ENCODE results near the gene ASGR1. TPM values are rescaled to one million over a fixed set of nuclear protein-coding genes. Genes with fewer than 3 reads are reported as not detected.

The ASGR1 gene
- polyA plus RNA-seq, 3 donors = 82.0 to 126 (median 114) TPM

DNA sequence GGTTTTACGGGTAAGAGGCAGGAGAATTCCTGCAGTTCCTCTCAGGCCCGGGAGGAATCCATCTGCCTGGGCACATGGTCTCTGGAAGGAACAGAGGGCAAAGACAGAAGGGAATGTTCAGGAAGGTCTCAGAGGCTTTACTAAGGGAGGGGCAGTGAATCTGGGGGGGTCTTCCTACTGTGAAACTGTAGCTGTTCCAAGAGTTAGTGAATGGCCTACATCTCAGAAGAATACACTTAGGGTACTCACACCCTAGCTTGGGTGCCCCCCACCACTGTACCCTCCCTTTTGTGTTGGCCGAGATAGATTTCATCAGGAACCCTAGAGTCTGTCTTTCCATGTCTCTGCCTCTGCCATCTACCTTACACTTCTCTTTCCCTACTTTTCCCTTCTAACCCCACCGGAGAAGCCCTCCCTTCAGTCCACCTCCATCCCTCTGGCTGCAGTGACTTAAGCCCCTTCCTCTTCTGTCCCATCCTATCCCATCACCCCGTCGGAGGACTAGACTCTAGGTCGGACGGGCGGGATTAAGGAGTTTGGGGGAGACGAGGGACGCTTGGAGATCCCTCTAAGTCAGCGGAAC lies 40.1 kb upstream of the ASGR1 start:
- H3K79me2 ChIP-seq (ENCODE audit: insufficient read depth, low read length) = peaks cover 48% of the 10 kb centered on the region
- intact Hi-C loops (cut with micrococcal nuclease) = loop anchor here in 1 of 2 donors (5.0 to 10.0 kb wide), 2 partner anchors 33 to 185 kb away; partner anchors contain the start of genes CTDNEP1, ELP5, NLGN2 and TMEM256
- TF ChIP-seq, protein P1, sequence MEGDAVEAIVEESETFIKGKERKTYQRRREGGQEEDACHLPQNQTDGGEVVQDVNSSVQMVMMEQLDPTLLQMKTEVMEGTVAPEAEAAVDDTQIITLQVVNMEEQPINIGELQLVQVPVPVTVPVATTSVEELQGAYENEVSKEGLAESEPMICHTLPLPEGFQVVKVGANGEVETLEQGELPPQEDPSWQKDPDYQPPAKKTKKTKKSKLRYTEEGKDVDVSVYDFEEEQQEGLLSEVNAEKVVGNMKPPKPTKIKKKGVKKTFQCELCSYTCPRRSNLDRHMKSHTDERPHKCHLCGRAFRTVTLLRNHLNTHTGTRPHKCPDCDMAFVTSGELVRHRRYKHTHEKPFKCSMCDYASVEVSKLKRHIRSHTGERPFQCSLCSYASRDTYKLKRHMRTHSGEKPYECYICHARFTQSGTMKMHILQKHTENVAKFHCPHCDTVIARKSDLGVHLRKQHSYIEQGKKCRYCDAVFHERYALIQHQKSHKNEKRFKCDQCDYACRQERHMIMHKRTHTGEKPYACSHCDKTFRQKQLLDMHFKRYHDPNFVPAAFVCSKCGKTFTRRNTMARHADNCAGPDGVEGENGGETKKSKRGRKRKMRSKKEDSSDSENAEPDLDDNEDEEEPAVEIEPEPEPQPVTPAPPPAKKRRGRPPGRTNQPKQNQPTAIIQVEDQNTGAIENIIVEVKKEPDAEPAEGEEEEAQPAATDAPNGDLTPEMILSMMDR (IDR thresholded peaks at IDR 0.05) = no peak
- peaks cover 62 to 71% of the 10 kb centered on the region in 2 donors for H3K4me1 ChIP-seq (ENCODE audit: control insufficient read depth in 1 of 2, insufficient read depth in 2 of 2, low read length in 2 of 2)
- H2AFZ ChIP-seq (ENCODE audit: insufficient read depth, low read depth, low read length, poor library complexity, severe bottlenecking) = peak overlapping the region; percentile 65
- peaks cover 65% of the 10 kb centered on the region for H3K4me1 Mint-ChIP-seq
- peaks cover 0 to 2% (median 0%) of the 10 kb centered on the region in 7 donors for H3K9me3 Mint-ChIP-seq
- H3K27ac Mint-ChIP-seq = peak overlapping the region; percentile 89 to 97 (median 94)
- peaks cover 30 to 34% of the 10 kb centered on the region in 2 donors for H3K36me3 Mint-ChIP-seq
- H4K20me1 ChIP-seq (ENCODE audit: insufficient read depth, low read length) = peaks cover 35% of the 10 kb centered on the region
- peak overlapping the region; percentile 65 to 94 (median 77) for H3K4me3 ChIP-seq (replicated peaks in 1 of 3; ENCODE audit: low read depth in 2 of 3, low read length in 3 of 3)
- peak overlapping the region; percentile 96 to 98 for H3K4me3 Mint-ChIP-seq
- H3K9ac ChIP-seq (ENCODE audit: insufficient read depth, low read length, poor library complexity, severe bottlenecking) = peak overlapping the region; percentile 91
- DNase-seq = no peak
- H3K4me2 ChIP-seq (replicated peaks; ENCODE audit: extremely low read depth, low read length, poor library complexity, severe bottlenecking) = peak overlapping the region; percentile 96
- H3K27ac ChIP-seq (ENCODE audit: low read depth in 1 of 2, low read length in 2 of 2) = peak overlapping the region in 1 of 2 donors; percentile 85
- no peaks in the 10 kb centered on the region for H3K9me3 ChIP-seq (replicated peaks in 1 of 2; ENCODE audit: control insufficient read depth in 1 of 2, insufficient read depth in 1 of 2, low read length in 2 of 2)
- H3K27me3 ChIP-seq (ENCODE audit: control insufficient read depth in 2 of 2, insufficient read depth in 2 of 2, low read length in 2 of 2) = no peaks in the 10 kb centered on the region
- H3K36me3 ChIP-seq (replicated peaks in 1 of 2; ENCODE audit: control insufficient read depth in 1 of 2, insufficient read depth in 2 of 2, low read length in 2 of 2) = peaks cover 27 to 30% of the 10 kb centered on the region in 2 donors
- peaks cover 0 to 3% (median 2%) of the 10 kb centered on the region in 3 donors for H3K27me3 Mint-ChIP-seq (ENCODE audit: low read depth in 3 of 3)
- 13% methylated on average over 10 of the region's 12 CpGs for WGBS (ENCODE audit: insufficient coverage)

DNA sequence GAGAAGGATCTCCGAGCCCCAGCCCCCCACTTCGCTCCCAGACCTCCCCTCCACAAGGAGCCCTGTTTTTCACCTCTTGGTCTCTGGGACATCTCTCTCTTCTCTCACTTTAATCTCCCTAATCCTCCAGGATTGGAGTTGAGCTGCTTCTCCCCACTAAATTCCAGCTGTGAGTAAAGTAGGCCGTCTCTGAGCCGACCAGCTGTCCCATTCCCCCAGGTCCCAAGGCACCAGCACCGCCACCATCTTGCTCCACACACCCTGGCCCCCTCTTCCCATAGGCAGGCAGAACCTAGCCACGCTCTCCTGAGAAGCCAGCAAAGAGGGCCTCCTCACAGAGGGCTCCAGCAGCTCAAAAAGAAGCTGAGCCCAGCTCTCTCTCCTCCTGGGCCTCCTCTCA lies 39.6 kb upstream of the ASGR1 start:
- Histone ChIP-seq H3K27me3 (ENCODE audit: control insufficient read depth in 2 of 2, insufficient read depth in 2 of 2, low read length in 2 of 2) (no peaks in the 10 kb centered on the region), H3K4me2 (replicated peaks; ENCODE audit: extremely low read depth, low read length, poor library complexity, severe bottlenecking) (no peak overlapping the region), H3K27ac (ENCODE audit: low read depth in 1 of 2, low read length in 2 of 2) (no peak overlapping the region), H3K4me3 (replicated peaks in 1 of 3; ENCODE audit: low read depth in 2 of 3, low read length in 3 of 3) (no peak overlapping the region), H3K4me1 (ENCODE audit: control insufficient read depth in 1 of 2, insufficient read depth in 2 of 2, low read length in 2 of 2) (peaks cover 68 to 77% of the 10 kb centered on the region in 2 donors), H3K36me3 (replicated peaks in 1 of 2; ENCODE audit: control insufficient read depth in 1 of 2, insufficient read depth in 2 of 2, low read length in 2 of 2) (peaks cover 22 to 24% of the 10 kb centered on the region in 2 donors), H3K9ac (ENCODE audit: insufficient read depth, low read length, poor library complexity, severe bottlenecking) (no peak overlapping the region), H2AFZ (ENCODE audit: insufficient read depth, low read depth, low read length, poor library complexity, severe bottlenecking) (no peak overlapping the region), H3K79me2 (ENCODE audit: insufficient read depth, low read length) (peaks cover 51% of the 10 kb centered on the region), H3K9me3 (replicated peaks in 1 of 2; ENCODE audit: control insufficient read depth in 1 of 2, insufficient read depth in 1 of 2, low read length in 2 of 2) (no peaks in the 10 kb centered on the region), H4K20me1 (ENCODE audit: insufficient read depth, low read length) (peaks cover 41% of the 10 kb centered on the region)
- Mint-ChIP-seq H3K4me1 (peaks cover 71% of the 10 kb centered on the region), H3K4me3 (peak overlapping the region; percentile 5 to 24), H3K9me3 (peaks cover 0 to 2% (median 0%) of the 10 kb centered on the region in 7 donors), H3K27ac (peak overlapping the region in 6 of 7 donors; percentile 8 to 96 (median 72)), H3K36me3 (peaks cover 24 to 28% of the 10 kb centered on the region in 2 donors), H3K27me3 (ENCODE audit: low read depth in 3 of 3) (peaks cover 0 to 9% (median 2%) of the 10 kb centered on the region in 3 donors)
- TF ChIP-seq, protein P1 (IDR thresholded peaks at IDR 0.05) = no peak
- intact Hi-C loops (cut with micrococcal nuclease) = loop anchor here in 1 of 2 donors (5.0 to 10.0 kb wide), 2 partner anchors 34 to 186 kb away; partner anchors contain the start of genes CTDNEP1, ELP5, NLGN2 and TMEM256
- WGBS (ENCODE audit: insufficient coverage) = 92% methylated on average over 4 of the region's 6 CpGs
- no peak for DNase-seq
